Gastroesophageal sphincter (tissue), 4 donors: ENCODE data around the gene CASP2. TPM values are rescaled to one million over a fixed set of nuclear protein-coding genes. Genes with fewer than 3 reads are reported as not detected.

Source experiments
- ATAC-seq: fragments of 150-250 bp; one replicate; pipeline ENCODE4 v1.9.1; 2016; ENCODE audit warnings: mild to moderate bottlenecking, moderate library complexity
- H3K27ac ChIP-seq, 4 donors: fragments of 200-600 bp; sonication (generic) in 3 of 4; 1 replicate in 3 of 4; 2 replicates in 1 of 4; pipeline ENCODE4 v1.5.1; 2016 to 2019
- H3K27me3 ChIP-seq: fragments of 200-600 bp; sonication (generic); one replicate; pipeline ENCODE4 v1.5.1; 2019
- H3K36me3 ChIP-seq, 2 donors: fragments of 200-600 bp; sonication (generic); one replicate each; pipeline ENCODE4 v1.5.1; 2019; ENCODE audit warnings: control low read depth in 1 of 2
- H3K4me1 ChIP-seq, 3 donors: fragments of 200-600 bp; sonication (generic); 1 replicate in 2 of 3; 2 replicates in 1 of 3; pipeline ENCODE4 v1.5.1; 2016 to 2019; ENCODE audit warnings: control low read depth in 2 of 3
- H3K4me3 ChIP-seq, 2 donors: fragments of 200-600 bp; sonication (generic); one replicate each; pipeline ENCODE4 v1.5.1; 2019; ENCODE audit warnings: mild to moderate bottlenecking in 1 of 2, moderate library complexity in 1 of 2
- H3K9me3 ChIP-seq, 3 donors: fragments of 200-600 bp; sonication (generic); one replicate each; pipeline ENCODE4 v1.5.1; 2017 to 2019; ENCODE audit warnings: control low read depth in 2 of 3
- EP300 ChIP-seq: sonication (generic); formaldehyde crosslinking; IDR thresholded peaks from one replicate; pipeline ENCODE4 v1.6.1; 2017; ENCODE audit warnings: antibody characterized with exemption, mild to moderate bottlenecking
- POLR2A ChIP-seq, 2 donors: fragments of 450-650 bp; IDR thresholded peaks; one replicate each; pipeline ENCODE4 v1.6.1; 2017; ENCODE audit warnings: antibody characterized with exemption in 2 of 2, mild to moderate bottlenecking in 2 of 2, moderate library complexity in 1 of 2
- POLR2AphosphoS5 ChIP-seq: sonication (generic); formaldehyde crosslinking; IDR thresholded peaks from one replicate; pipeline ENCODE4 v1.6.1; 2017; ENCODE audit warnings: antibody characterized with exemption
- WGBS, 2 donors: methylation state at CpG; one replicate each; pipeline ENCODE4 v1.1.5; 2018; ENCODE audit warnings: low coverage in 1 of 2; 5-methylcytosine and 5-hydroxymethylcytosine counted together
- total RNA-seq, 4 donors: library from RNA; depleted of rRNA; stranded (reverse); fragments of >200 nt; gene quantifications; one replicate each; pipeline ENCODE4 v1.1.0, GENCODE V29; 2016
- TF ChIP-seq, protein P1 (sequence below), 4 experiments: fragments of 200-600 bp in 2 of 4; fragments of 450-650 bp in 2 of 4; sonication (generic) in 1 of 4; IDR thresholded peaks; one replicate each; pipeline ENCODE4 v1.5.1; 2017 to 2019; ENCODE audit warnings: antibody characterized with exemption in 4 of 4, mild to moderate bottlenecking in 2 of 4, moderate library complexity in 2 of 4

CASP2 gene
- total RNA-seq, 4 donors from 2014 or later, result 10.1 to 14.5 (median 13.6) TPM

DNA sequence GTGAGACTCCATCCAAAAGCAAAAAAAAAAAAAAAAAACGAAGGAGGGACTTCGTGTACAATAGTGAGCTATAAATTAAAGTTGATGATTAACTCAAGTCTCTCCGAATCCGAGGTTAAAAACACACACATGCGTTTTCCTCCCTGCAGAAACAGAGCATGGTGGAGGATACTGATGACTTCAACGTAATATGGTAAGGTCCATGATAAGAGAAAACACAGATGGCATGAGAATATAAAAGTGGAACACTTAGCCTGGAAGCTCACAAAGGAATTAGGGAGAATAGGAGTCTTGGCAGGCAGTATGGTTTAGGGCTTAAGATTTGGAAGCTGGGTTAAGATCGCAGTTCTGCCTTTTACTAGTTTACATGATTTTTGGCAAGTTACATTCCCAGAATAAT, 45.0 kb upstream of the CASP2 start:
- H3K27me3 ChIP-seq, result peaks cover 13% of the 10 kb centered on the region
- ATAC-seq, result no peak
- no peaks in the 10 kb centered on the region for H3K9me3 ChIP-seq
- no peak overlapping the region for H3K4me3 ChIP-seq
- peaks cover 0 to 5% (median 0%) of the 10 kb centered on the region in 3 donors for H3K4me1 ChIP-seq
- H3K27ac ChIP-seq, result no peak overlapping the region
- TF ChIP-seq POLR2A (IDR thresholded peaks at IDR 0.05) (no peak), POLR2AphosphoS5 (no peak), EP300 (no peak)
- TF ChIP-seq, protein P1, sequence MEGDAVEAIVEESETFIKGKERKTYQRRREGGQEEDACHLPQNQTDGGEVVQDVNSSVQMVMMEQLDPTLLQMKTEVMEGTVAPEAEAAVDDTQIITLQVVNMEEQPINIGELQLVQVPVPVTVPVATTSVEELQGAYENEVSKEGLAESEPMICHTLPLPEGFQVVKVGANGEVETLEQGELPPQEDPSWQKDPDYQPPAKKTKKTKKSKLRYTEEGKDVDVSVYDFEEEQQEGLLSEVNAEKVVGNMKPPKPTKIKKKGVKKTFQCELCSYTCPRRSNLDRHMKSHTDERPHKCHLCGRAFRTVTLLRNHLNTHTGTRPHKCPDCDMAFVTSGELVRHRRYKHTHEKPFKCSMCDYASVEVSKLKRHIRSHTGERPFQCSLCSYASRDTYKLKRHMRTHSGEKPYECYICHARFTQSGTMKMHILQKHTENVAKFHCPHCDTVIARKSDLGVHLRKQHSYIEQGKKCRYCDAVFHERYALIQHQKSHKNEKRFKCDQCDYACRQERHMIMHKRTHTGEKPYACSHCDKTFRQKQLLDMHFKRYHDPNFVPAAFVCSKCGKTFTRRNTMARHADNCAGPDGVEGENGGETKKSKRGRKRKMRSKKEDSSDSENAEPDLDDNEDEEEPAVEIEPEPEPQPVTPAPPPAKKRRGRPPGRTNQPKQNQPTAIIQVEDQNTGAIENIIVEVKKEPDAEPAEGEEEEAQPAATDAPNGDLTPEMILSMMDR (IDR thresholded peaks at IDR 0.05), result no peak
- 27 to 60% methylated on average over 7 of the region's 7 CpGs for WGBS, 2 donors
- no peaks in the 10 kb centered on the region for H3K36me3 ChIP-seq

GRCh38 chr7:143243614-143244013, 44.5 kb upstream of the CASP2 start:
- TF ChIP-seq EP300, result no peak
- no peak for ATAC-seq
- Histone ChIP-seq H3K9me3 (no peaks in the 10 kb centered on the region), H3K27me3 (peaks cover 13% of the 10 kb centered on the region), H3K27ac (no peak overlapping the region), H3K36me3 (no peaks in the 10 kb centered on the region), H3K4me3 (no peak overlapping the region), H3K4me1 (peaks cover 0 to 5% (median 0%) of the 10 kb centered on the region in 3 donors)
- WGBS, 2 donors, result 17 to 53% methylated on average over 1 to 3 of the region's 3 CpGs

DNA sequence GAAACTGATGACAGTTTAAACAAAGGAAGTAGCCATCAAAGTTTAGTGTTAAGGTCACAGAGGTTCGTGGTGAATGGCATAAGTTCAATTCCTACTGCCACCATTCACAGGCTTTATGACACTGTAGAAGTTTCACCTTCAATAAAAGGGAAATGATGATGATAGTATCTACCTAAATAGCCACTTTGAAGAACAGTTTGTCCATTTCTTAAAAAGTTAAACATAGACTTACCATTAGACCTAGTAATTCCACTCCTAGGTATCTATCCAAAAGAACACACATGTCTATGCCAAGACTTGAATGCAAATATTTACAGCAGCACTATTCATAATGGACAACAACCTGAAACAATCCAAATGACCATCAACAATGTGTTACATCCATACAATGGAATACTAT, 43.8 kb upstream of the CASP2 start:
- no peak for ATAC-seq
- H3K36me3 ChIP-seq, result no peaks in the 10 kb centered on the region
- peaks cover 13% of the 10 kb centered on the region for H3K27me3 ChIP-seq
- H3K4me1 ChIP-seq, result peaks cover 0 to 5% (median 0%) of the 10 kb centered on the region in 3 donors
- H3K27ac ChIP-seq, result no peak overlapping the region
- 50 to 80% methylated on average over 1 of the region's 1 CpG for WGBS, 2 donors
- H3K9me3 ChIP-seq, result no peaks in the 10 kb centered on the region
- H3K4me3 ChIP-seq, result no peak overlapping the region
- TF ChIP-seq POLR2AphosphoS5 (no peak), POLR2A (IDR thresholded peaks at IDR 0.05) (no peak), EP300 (no peak)
- TF ChIP-seq, protein P1 (IDR thresholded peaks at IDR 0.05), result no peak

DNA sequence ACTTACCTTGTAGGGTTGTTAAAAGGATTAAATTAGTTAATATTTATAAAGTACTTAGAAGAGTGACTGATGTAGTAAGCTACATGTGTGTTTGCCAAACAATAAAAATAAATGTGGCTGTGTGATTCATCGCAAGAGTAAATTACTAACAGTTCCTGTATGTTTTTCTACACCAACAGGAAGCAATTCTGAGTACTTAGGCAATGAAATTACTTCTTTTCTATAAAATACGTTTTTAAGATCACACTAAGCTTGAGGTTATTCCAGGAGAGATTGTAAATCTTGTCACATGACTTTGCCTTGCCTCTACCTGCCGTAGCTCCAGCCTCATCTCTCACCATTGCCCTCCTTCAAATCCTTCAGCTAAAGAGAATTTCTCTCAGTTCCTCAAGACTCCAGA, 43.0 kb upstream of the CASP2 start:
- peaks cover 13% of the 10 kb centered on the region for H3K27me3 ChIP-seq
- ATAC-seq, result no peak
- H3K36me3 ChIP-seq, result no peaks in the 10 kb centered on the region
- WGBS, 2 donors, result 55 to 59% methylated on average over 3 of the region's 3 CpGs
- H3K4me1 ChIP-seq, result peaks cover 0 to 5% (median 0%) of the 10 kb centered on the region in 3 donors
- H3K4me3 ChIP-seq, result no peak overlapping the region
- H3K27ac ChIP-seq, result no peak overlapping the region
- H3K9me3 ChIP-seq, result no peaks in the 10 kb centered on the region
- TF ChIP-seq, protein P1 (IDR thresholded peaks at IDR 0.05), result no peak
- TF ChIP-seq EP300 (no peak), POLR2A (IDR thresholded peaks at IDR 0.05) (no peak), POLR2AphosphoS5 (no peak)

DNA sequence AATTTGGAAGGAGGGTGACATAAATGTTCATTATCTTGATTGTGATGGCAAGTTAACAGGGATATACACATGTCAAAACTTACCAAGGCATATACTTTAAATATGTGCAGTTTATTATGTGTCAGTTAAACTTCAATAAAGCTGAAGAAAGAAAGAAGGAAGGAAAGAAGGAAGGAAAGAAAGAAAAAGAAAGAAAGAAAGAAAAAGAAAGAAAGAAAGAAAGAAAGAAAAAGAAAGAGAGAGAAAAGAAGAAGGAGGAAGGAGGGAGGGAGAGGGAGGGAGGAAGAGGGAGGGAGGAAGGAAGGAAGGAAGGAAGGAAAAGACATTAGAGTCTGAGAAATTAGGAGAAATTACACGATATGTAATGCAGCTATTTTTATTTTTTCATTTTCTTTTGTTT, 40.8 kb upstream of the CASP2 start:
- Histone ChIP-seq H3K27me3 (peaks cover 6% of the 10 kb centered on the region), H3K4me3 (no peak overlapping the region), H3K4me1 (no peaks in the 10 kb centered on the region), H3K36me3 (no peaks in the 10 kb centered on the region), H3K27ac (no peak overlapping the region), H3K9me3 (no peaks in the 10 kb centered on the region)
- 33 to 46% methylated on average over 1 of the region's 1 CpG for WGBS, 2 donors
- ATAC-seq, result no peak
- TF ChIP-seq POLR2AphosphoS5, result no peak
- TF ChIP-seq, protein P1 (IDR thresholded peaks at IDR 0.05), result no peak
- no peak for TF ChIP-seq EP300
- TF ChIP-seq POLR2A (IDR thresholded peaks at IDR 0.05), result no peak
